COLO668 (cell line): Measurements from ENCODE around the gene TBC1D22A.

ENCODE experiments used
- DNase-seq: peaks from one replicate; lab custom pipeline; 2025; ENCODE audit not compliant: unreplicated experiment; lab: John Stamatoyannopoulos, UW

Gene TBC1D22A

DNA sequence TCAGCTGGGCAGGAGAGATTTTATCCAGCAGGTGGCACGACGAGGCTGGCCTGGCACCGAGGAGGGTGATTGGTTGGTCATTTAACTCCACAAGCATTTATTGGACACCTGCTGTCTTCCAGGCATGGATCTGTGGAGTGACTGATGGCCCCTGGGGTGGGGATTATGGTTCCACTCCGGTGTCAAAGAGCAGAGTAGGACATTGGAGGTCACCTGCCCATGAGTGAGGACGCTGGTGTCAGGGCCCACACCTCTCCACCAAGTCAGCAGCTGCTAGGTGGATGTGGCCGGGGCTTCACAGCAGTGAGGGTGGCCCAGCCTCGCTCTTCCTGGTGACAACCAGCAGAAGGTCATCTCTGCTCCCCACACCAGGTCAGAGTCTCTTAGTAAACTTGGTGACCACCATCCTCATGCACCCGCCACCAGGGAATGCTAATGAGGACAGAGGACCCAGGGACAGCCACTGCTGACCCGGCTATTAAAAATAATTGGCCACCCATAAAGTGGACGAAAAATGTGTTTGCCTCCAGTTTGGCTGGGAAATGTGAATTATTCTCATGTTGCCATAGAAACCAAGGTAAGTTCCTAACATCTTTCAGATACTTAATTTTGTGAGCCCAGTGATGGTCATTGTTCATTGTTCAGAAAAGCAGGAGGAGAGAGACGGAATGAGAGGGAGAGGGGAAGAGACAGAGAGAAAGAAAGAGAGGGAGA, 428.7 kb downstream of the TBC1D22A start:
- DNase-seq: no peak

DNA sequence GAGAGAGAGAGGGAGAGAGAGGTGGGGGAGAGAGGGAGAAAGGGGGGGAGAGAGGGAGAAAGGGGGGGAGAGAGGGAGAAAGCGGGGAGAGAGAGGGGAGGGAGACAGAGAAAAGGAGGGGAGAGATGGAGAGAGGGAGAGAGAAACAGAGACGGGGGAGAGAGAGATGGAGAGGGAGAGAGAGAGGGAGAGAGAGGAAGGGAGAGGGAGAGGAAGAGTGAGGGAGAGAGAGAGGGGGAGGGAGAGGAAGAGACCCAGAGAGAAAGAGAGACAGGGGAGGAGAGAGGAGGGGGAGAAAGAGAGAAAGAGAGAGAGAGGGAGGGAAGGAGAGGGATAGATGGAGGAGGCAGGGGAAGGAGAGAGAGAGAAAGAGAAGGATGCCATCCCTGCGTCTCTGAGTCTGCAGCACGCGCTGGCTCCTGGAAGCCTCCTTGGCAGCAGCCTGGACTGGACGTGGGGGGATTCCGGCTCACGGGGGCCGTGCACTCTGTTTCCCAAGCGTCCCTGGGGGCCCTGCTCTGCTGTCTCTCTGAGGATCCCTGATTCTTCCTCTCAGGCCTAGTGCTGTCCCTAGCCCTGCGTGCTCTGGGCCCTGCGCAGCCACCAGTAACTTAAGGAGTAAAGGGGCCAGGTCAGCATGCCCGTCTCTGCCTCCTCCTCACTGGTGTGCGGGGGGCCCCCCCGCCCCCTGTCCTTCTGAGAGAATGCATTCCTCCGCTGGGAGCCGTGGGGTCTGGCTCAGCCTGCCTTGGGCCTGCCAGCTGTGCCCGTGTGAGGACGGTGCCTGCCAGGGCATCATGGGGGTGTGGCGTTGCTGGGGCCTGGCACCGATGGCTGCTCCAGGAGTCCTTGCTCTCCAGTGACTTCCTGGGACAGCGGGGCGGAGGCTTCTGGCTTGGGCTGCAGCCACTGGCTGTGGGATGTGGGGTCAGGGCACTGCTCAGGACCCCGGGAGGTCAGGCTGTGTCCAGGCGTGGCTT, 429.5 kb downstream of the TBC1D22A start:
- peak; percentile 26 for DNase-seq

DNA sequence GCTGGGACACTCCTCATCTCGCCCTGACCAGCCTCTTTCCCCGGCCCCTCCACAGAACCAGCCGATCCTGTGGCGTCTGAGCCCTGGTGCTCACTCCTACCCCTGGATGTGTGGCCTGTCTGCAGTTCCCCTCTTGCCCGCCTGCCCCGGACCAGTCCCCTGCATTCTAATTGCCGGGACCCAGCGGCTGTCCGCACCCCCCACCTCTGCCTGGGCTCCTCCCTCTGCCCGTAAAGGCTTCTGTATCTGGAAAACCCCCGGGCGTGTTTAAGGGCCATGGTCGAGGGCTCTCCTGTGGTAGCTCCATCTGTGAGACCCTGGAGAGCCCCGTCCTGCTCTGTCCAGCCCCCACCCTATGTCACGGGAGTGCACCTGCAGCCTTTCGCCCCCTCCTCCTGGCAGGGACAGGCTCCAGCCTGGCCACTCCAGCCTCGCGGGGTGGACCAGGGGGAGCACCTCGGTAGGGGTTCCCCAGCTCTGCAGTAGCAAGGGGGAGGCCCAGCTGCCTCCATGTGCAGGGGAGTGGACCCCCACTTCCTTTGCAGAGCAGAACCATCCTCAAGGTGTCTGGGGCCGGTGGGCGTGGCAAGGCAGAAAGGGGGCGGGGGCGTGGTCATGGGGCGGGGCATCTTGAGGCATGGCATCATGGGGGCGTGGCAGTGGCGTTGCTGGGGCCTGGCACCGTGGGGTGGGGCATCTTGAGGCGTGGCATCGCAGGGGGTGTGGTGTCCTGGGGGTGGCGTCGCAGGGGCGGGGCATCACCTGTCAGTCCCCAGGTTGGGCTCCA, 430.4 kb downstream of the TBC1D22A start:
- peak; percentile 77 for DNase-seq

DNA sequence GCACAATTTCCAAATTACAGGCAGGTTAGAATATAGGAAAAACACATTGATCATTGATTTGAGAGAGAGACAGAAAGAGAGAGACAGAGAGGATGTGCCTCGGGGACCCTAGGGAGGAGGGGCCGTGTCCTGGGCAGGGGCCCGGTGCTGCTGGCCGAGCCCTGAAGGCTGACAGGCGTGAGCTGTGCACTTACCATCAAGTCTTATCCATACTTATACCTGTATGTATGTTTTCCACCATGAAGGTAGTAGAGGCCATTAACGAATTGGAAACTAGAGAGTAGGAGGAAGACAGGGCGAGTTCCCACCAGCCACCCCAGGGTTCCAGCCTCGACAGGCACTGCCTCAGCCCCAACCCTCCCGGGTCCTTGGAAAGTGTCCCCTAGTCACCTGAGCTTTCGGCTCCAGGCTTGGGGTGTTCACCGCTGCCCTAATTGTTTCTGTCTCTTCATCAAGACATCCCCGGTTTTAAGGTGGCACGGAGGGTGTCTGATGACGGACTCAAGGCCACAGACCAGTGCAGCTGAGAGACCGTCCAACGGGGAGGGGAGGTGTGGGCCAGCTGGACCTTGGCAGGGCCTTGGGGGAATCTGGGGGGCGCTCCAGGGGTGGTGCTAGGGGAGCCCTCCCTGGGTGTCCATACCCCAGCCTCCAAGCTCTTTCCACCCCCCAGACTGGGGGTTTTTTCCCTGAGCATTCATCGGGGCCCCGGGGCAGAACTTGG, 431.3 kb downstream of the TBC1D22A start:
- no peak for DNase-seq

DNA sequence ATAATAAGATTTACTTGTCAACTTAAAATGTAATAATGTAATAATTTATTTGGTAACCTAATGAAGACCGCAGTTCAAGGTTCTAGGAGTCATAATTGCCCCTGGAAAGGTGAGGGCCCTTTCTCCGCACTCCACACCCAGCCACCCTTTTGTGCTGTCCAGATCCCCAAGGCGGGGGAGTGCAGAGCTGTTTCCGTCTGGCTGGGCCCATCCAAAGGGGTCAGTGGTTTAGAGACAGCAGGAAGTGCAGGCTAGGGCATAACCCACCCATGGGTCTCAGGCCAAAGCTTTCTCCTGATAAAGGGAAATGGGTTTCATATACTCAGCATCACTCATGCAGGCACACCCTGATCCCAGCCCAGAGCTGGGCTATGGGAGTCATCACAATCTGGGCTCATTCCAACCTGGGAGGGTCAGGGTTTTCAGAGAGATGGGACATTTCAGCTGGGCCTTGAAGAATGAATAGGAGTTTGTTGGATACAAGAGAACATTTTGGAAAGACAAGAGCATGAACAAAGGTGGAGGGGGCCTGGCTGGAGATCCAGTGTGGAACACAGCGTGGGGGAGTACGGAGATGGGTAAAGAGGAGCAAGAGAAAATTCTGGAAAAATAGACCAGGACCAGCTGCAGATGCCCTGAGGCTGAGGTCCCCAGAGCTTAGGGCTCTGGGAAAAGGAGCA, 432.2 kb downstream of the TBC1D22A start:
- no peak for DNase-seq

DNA sequence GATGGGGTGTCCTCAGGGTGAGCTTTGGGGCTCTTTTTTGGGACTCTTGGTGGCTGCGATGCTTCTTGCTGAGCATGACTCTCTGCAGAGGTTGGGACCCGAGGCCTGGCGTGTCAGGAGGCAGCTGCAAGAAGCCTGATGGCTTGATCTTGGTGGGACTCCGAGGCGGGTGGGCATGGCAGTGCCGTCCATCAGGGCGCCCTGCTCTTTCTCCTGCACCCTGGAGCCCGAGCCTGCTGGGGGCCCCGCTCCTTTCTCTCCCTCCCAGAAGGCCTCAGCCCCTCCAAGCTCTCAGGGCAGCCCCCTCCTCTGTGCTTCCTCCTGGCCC, 432.7 kb downstream of the TBC1D22A start:
- no peak for DNase-seq

DNA sequence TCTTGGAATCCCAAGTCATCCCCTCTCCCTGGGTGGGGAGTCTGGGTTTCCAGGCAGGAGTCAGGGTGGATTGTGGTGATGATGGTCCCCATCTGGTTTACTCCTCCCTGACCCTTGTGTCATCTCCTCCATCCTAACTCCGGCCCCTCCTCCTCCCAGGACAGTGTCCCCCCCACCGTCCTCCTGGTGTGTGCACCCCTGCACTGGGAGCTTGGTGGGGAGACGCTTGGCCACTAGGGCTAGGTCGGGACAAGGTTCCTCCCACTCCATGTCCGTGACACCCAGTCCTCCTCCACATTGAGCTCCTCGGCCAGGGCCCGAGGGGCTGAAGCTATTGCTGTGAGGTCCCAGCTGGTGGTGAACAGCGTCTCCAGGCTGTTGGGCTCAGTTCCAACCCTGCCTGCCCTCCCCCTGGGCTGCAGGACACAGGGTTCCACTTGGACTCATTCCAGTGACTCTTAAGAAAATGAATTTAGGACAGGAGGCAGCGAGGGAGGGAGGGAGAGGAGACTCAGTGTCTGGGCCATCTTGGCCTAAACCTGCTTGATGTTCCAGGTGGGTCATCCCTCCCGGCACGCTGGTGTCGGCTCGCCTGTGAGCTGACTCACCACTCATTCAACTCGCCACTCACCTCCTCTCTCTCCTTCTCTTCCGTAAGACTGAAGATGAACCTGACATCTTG, 433.2 kb downstream of the TBC1D22A start:
- DNase-seq: no peak

DNA sequence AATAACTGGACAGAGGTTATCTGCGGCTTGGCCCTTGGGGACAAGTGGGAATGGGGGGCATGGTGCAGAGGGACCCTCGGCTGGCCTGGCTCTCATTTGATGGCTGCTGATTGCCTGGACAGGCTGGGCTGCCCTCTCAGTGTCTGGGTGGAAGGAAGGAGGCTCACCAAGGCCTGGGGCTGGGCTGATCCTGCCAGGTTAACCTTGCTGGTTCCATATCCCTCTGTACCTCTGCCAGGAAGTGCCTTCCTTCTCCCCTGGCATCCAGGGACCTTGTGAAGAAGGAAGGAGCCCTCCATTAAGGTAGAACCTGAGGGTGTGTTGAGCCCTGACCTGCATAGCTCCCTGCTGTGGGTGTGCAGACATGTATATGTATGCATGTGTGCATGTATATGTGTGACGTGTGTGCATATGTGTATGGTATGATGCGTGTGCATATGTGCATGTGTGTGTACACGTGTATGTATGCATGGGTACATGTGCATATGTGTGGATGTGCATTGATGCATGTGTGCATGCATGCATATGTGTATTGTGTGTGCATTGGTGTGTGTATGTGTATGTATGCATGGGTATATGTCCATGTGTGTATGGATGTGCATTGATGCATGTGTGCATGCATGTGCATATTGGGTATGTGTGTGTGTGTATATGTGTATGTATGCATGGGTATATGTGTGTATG, 433.9 kb downstream of the TBC1D22A start:
- DNase-seq: no peak

DNA sequence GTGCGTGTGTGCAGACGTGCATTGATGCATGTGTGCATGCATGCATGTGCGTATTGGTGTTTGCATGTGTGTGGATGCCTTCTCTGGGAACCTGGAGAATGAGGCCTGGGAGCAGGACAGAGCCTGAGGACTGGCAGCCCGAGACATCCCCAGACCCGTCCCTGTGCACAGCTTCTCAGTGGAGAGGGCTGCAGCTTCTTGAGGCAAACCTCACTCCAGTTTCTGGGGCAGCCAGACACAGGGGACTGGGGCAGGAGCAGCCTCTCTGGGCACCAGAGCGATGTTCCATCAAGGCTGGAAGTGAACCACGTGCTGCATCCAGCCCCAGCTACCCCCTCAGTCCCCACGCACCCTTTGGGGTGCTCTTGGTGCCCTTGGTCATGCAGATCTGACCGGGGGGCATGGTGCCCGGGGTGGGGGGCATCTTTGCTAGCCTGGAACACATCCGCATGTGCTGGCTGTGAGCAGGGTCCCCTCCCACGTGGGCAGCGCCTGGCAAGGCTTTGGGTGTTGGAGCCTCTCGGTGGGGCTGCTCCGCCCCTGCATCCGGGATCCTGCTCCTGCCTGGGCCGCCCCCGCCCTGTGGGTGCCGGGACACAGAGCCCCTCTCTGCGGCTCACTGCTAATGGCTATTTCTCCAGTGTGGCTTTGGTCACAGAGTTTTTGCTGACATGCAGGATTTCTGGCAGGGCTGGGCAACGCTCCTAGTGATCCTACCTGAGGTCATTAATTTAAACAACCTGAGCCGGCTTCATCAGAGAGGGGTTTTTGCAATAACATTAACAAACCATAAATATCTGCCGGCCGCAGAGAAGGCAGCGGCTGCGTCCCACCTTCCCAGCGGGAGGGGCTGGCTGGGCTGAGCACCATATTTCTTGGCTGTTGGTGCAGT, 434.7 kb downstream of the TBC1D22A start:
- no peak for DNase-seq

DNA sequence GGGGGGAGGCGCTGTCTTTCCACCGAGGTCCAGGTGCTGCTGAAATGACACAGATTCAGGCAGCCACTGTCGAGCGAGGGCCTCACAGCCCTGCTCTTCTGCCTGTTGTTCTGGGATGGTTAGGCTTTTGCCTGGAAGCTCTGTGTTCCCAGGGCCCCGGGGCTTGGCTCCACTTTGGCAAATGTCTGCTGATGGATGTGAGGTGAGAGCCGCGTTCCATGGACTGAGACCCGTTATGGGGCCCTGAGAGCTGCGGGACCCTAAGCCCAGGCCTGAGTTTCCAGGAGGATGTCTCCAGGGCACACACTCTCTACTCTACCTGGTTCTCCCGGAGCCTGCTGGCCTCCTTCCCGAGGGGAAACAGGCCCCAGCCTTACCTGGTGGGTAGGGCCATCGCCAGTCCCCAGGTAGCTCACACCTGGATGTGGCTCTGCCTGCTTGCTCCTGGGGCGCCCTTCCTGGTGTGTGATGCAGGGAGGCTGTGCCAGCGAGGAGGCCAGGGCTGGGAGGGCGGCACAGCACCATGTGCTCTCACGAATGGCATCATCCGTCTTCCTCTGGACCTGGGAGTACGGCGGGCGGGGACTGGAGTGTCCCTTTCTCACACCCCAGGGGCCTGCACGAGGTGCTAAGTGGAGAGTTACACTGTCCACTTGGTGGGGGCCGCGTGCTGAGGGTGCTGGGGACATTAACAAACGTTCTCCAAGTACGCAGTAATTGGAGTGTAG, 435.5 kb downstream of the TBC1D22A start:
- DNase-seq: no peak

DNA sequence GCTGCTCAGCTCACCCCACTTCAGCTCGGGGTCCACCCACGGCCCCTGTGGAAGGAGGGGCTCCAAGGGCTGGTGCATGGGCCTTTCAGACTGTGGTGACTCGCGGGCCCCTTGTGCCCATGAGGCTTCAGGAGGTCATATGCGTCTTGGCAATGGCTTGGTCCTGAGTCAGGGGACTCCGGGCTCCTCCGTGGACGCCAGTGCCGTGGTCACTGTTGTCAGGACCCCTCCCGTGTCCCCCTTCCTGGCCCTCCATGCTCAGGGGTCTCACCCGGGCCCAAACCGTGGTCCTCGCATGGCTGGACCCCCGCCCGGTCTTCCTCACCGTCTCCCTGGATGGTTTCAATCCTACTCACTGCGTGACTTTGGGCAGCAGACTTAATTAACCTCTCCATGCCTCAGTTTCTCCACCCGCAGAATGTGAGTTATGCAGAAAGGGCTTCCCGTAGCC, 436.4 kb downstream of the TBC1D22A start:
- no peak for DNase-seq

DNA sequence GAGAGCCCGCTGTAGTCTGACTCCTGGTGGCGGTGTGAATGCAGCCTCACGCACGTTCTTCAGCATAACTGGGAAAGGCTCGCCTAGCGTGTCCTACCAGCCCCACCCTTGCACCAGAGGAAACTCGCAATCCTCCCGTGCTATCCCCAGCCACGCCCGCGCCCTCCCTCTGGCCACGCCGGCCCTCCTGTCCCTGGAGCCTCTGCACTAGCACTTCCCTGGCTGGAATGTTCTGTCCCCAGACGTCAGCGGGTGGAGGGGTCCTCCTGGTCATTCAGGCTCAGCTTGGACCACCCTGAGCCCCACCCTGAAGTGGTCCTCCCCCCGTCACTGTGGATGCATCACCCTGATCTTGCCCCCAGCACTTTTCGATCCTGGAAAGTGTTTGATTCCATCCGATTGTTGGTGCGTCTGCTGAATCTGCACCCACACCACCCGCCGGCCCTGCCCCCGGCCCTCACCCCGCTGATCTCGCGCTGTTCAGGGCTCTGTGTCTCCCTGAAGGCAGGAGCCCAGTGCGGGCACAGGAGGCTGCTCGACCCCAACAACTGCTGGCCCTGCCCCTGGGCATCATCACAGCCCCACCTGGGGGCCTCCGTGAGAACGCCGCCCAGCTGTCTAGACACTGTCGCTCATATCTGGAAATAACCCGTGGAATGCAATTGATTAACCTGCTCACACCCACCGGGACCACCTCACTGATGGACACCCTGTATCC, 437.0 kb downstream of the TBC1D22A start:
- no peak for DNase-seq

DNA sequence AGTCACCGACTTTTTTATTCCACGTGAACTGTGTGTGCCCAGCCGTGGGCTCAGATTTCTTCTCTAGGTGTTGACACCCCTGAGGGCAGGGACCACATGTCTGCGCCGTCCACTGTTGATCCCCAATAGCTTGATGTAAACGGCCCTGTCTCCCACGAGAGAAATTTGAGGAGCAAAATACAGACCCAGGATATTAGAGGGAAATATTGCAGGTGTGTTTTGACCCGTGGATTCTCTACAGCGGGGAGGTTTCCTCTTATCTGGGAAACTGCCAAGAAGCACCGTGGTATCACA, 437.5 kb downstream of the TBC1D22A start:
- no peak for DNase-seq

DNA sequence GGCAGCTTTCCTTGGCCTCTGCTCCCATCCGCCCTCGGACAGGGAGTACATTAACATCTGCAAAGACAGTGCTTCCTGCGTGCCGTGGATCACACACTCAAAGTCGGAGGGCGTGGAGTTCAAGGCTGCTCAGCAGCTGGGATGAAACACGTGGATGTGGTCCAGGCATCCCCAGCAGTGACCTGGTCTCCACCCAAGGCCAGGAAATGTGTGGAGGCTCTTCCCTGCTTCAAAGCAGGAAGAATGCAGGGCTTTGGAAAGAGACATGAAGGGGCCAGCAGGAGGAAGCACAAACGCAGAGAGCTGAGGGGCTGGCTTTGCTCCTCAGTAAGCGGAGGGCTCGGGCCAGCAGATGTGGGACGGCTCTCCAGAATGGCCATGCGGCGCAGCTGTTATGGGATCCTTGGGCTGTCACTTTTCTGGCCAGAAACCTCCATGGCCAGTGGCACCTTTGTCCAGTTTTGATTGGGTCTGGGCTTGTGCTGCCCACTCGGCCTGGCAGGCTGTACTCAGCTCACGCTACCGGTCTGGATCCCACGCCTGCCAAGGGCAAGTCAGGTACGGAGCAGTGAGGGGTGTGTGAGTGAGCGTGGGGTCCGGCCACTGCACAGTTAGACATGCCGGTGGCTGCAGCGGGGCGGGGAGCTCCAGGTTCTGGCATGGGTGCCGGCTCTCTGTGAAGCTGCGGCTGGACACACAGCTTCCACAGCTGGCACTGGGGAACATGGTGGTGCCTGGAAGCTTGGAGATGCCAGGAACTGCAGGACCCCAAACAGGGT, 438.0 kb downstream of the TBC1D22A start:
- no peak for DNase-seq

DNA sequence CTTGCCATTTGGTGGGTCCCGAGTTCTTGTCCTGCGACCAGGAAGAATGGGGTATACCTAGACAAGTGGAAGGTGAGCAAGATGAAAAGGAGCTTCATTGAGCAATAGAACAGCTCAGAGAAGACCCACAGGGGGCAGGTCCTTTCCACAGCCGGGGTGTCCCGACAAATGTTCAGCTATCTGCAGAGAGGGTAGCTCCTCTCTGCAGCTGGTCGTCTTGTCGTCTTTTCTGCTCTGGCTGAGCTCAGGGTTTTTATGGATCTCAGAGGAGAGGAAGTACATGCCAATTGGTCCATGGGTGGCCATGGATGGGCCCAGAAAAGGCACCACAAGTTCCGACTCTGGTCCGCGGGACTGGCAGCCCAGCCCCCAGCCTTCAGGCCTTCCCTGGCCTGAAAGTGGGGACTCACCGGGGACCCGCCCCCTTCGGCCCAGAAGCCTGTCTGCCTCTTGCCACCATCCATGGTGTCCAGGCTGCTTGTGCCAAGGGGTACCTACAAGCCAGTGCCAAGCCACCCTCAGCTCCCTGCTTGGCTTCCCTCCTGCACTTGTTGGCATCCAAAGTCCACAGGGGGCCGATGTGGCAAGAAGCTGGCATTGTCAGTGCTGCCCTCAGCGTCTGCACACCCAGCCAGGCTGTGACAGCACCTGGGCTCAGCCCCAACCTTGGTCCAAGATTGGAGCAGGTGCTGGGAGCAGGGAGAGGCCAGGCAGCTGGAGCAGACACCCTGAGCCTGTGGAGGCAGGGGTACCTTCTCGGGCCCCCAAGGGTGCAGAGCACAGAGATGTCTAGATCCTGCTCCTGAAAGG, 438.9 kb downstream of the TBC1D22A start:
- DNase-seq: no peak
